ENCODE data around the gene ARL8A.

DNA sequence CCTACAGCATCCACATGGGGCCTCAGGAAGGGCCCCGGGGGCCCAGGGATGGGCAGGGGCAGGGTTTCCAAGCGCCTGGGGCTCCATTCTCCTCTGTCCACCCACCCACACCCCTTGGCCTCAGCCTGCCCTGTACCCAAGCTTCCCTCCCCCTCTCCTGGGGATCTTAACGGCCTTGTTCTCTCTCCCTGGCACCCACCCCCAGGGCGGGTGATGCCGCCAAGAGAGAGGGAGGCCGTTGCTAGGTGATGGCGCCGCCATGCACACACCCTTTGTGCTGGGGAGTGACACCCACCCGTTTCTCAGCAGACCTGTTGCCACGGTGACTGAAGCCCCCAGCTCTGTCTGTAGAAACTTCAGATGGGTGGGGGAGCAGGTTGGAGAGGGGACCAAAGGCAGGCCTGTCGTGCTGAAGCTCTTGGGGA, 14.2 kb downstream of the ARL8A start:
- TF ChIP-seq CTCF (conservative IDR thresholded peaks at IDR 0.05; ENCODE audit: low read length) (no peak), EZH2phosphoT487 (IDR thresholded peaks at IDR 0.05; ENCODE audit: borderline replicate concordance, low read depth, low read length) (no peak)
